K562 (cell line): ENCODE results near the gene KCNJ2. TPM values are rescaled to one million over a fixed set of nuclear protein-coding genes. Genes with fewer than 3 reads are reported as not detected.

ENCODE experiments used
- ATAC-seq: fragments of 200-7000 bp; cut with Tn5 transposase; 3 replicates; pipeline ENCODE4 v1.9.1; 2020; ENCODE audit warnings: moderate library complexity
- BruUV-seq: library from RNA; stranded (reverse); fragments of 400-500 nt; replicated peaks from 2 replicates; lab custom pipeline; 2021; lab: Mats Ljungman, UMichigan
- CTCF ChIA-PET: fragments of 300-600 bp; formaldehyde crosslinking; extraction: SDS; loops from one replicate; lab custom pipeline; 2021; ENCODE audit warnings: low intra/inter-chr PET ratio; lab: Yijun Ruan, JAX
- POLR2A ChIA-PET: fragments of 300-600, 350-650 bp; sonication (Branson Sonifier 250); formaldehyde crosslinking; extraction: SDS; loops from one replicate; lab custom pipeline; 2021; ENCODE audit warnings: antibody characterized with exemption, inconsistent platforms; lab: Yijun Ruan, JAX
- DNase-seq, 4 experiments: peaks; one replicate each; pipeline versions ENCODE4 v3.0.0 to v3.0.0-alpha.2; 2011 to 2018; ENCODE audit warnings: low spot score in 3 of 4, mixed read lengths in 3 of 4; ENCODE audit errors: extremely low read depth in 1 of 4
- FAIRE-seq: peaks from 2 replicates; lab custom pipeline; 2011; peaks lifted over from hg19 to GRCh38; lab: Jason Lieb, UNC
- H2AFZ ChIP-seq: 2 replicates; pipeline ENCODE4 v1.6.0; 2011; ENCODE audit warnings: low read depth, low read length, control low read depth, inconsistent platforms
- H3K27ac ChIP-seq: fragments of 200-600 bp; 3 replicates; pipeline ENCODE4 v1.8.0; 2011; ENCODE audit warnings: low read depth, mild to moderate bottlenecking, control low read depth, inconsistent platforms, low read length, moderate library complexity, mixed read lengths; ENCODE audit errors: extremely low read depth
- H3K27me3 ChIP-seq, 2 experiments: fragments of 300-600 bp in 1 of 2; 2 replicates in 1 of 2; 3 replicates in 1 of 2; pipeline versions ENCODE4 v1.6.0 to v1.8.0; 2011; ENCODE audit warnings: inconsistent platforms in 2 of 2, low read length in 2 of 2, mild to moderate bottlenecking in 1 of 2, mixed read lengths in 1 of 2, moderate library complexity in 1 of 2; ENCODE audit not compliant: control insufficient read depth in 2 of 2, insufficient read depth in 2 of 2
- H3K36me3 ChIP-seq: fragments of 300-600 bp; 3 replicates; pipeline ENCODE4 v1.8.0; 2011; ENCODE audit warnings: mild to moderate bottlenecking, low read length, inconsistent platforms; ENCODE audit not compliant: control insufficient read depth, insufficient read depth
- H3K4me1 ChIP-seq, 2 experiments: fragments of 200-600 bp in 1 of 2; replicated peaks in 1 of 2; 2 replicates in 1 of 2; 3 replicates in 1 of 2; pipeline versions ENCODE4 v1.5.1 to v1.8.0; 2011; ENCODE audit warnings: inconsistent platforms in 2 of 2, low read length in 2 of 2, mild to moderate bottlenecking in 1 of 2, mixed read lengths in 1 of 2, moderate library complexity in 1 of 2; ENCODE audit not compliant: control insufficient read depth in 2 of 2, insufficient read depth in 2 of 2
- H3K4me2 ChIP-seq: 2 replicates; pipeline ENCODE4 v1.6.1; 2011; ENCODE audit warnings: low read length, control low read depth, inconsistent platforms, mixed read lengths; ENCODE audit not compliant: insufficient read depth
- H3K4me3 ChIP-seq: fragments of 200-600 bp; sonication (generic), shearing (Covaris generic); 2 replicates; pipeline ENCODE4 v1.5.1; 2016; ENCODE audit warnings: control low read depth, inconsistent platforms
- H3K79me2 ChIP-seq: fragments of 200-600 bp; 3 replicates; pipeline ENCODE4 v1.8.0; 2011; ENCODE audit warnings: low read length, inconsistent platforms; ENCODE audit not compliant: control insufficient read depth, insufficient read depth
- H3K9ac ChIP-seq, 2 experiments: 2 replicates each; pipeline versions ENCODE4 v1.6.0 to v1.6.1; 2011; ENCODE audit warnings: low read depth in 2 of 2, low read length in 2 of 2, control low read depth in 1 of 2, inconsistent platforms in 1 of 2, mild to moderate bottlenecking in 1 of 2, mixed read lengths in 1 of 2; ENCODE audit not compliant: insufficient read depth in 1 of 2
- H3K9me1 ChIP-seq: one replicate; pipeline ENCODE4 v1.6.0; 2011; ENCODE audit warnings: inconsistent platforms, mild to moderate bottlenecking, low read length, moderate library complexity; ENCODE audit not compliant: control insufficient read depth, insufficient read depth
- H3K9me3 ChIP-seq: replicated peaks from 2 replicates; pipeline ENCODE4 v1.5.1; 2011; ENCODE audit warnings: low read depth, low read length, inconsistent platforms; ENCODE audit not compliant: control insufficient read depth, insufficient read depth
- H4K20me1 ChIP-seq: replicated peaks from 2 replicates; pipeline ENCODE4 v1.6.1; 2011; ENCODE audit warnings: low read length, inconsistent platforms, mixed read lengths; ENCODE audit not compliant: control insufficient read depth, insufficient read depth
- CBFA2T2 ChIP-seq: fragments of 450-650 bp; conservative IDR thresholded peaks from 2 replicates; pipeline ENCODE4 v1.6.1; 2017; ENCODE audit warnings: mild to moderate bottlenecking
- CBFA2T3 ChIP-seq: fragments of 450-650 bp; IDR thresholded peaks from 2 replicates; pipeline ENCODE4 v1.6.1; 2017
- ELF4 ChIP-seq: fragments of 450-650 bp; formaldehyde crosslinking; IDR thresholded peaks from 2 replicates; pipeline ENCODE4 v1.4.0; 2022; ENCODE audit warnings: missing genetic modification characterization
- GTF2B ChIP-seq: IDR thresholded peaks from 2 replicates; pipeline ENCODE4 v1.6.1; 2011; ENCODE audit not compliant: insufficient read length; ENCODE audit errors: extremely low read depth
- IRF1 ChIP-seq: sonication (generic); formaldehyde crosslinking; IDR thresholded peaks from 2 replicates; pipeline ENCODE4 v1.8.0; 2022; ENCODE audit warnings: missing genetic modification reagents, mild to moderate bottlenecking, borderline replicate concordance
- JUN ChIP-seq, 2 experiments: sonication (generic) in 1 of 2; formaldehyde crosslinking in 1 of 2; IDR thresholded peaks; 2 replicates each; pipeline versions ENCODE4 v1.6.1 to v1.8.0; 2012 to 2022; ENCODE audit warnings: borderline replicate concordance in 2 of 2, mild to moderate bottlenecking in 2 of 2, improper control_type of control experiment in 1 of 2, low read depth in 1 of 2, low read length in 1 of 2, missing genetic modification reagents in 1 of 2
- MEF2D ChIP-seq: conservative IDR thresholded peaks from 2 replicates; pipeline ENCODE4 v1.6.1; 2016; ENCODE audit warnings: low read depth, missing genetic modification characterization, missing compliant biosample characterization
- MITF ChIP-seq: IDR thresholded peaks from 2 replicates; pipeline ENCODE4 v1.6.1; 2014; ENCODE audit warnings: antibody characterized with exemption
- SMAD4 ChIP-seq: fragments of 250-450 bp; sonication (Bioruptor Pico); conservative IDR thresholded peaks from 2 replicates; pipeline ENCODE4 v1.8.0; 2021; ENCODE audit warnings: inconsistent platforms, mild to moderate bottlenecking, moderate library complexity
- SRSF1 ChIP-seq: fragments of 200-400 bp; formaldehyde crosslinking; IDR thresholded peaks from 2 replicates; pipeline ENCODE4 v1.6.1; 2017; ENCODE audit warnings: mild to moderate bottlenecking, low read depth, low read length, moderate library complexity
- VEZF1 ChIP-seq: fragments of 200-800 bp; sonication (Bioruptor generic); IDR thresholded peaks from 2 replicates; pipeline ENCODE4 v1.6.1; 2017; ENCODE audit warnings: missing genetic modification characterization, missing compliant biosample characterization
- ZBTB12 ChIP-seq: fragments of 250-450 bp; sonication (Bioruptor Pico); IDR thresholded peaks from 2 replicates; pipeline ENCODE4 v1.4.0; 2020
- ZNF316 ChIP-seq: fragments of 450-650 bp; IDR thresholded peaks from 2 replicates; pipeline ENCODE4 v1.6.1; 2016
- WGBS: fragments of 100-300 bp; shearing (Covaris generic); methylation state at CpG from one replicate; pipeline ENCODE4 v1.1.6; 2016; ENCODE audit warnings: low coverage, mixed read lengths; ENCODE audit not compliant: insufficient coverage; ENCODE audit errors: missing lambda C conversion rate; 5-methylcytosine and 5-hydroxymethylcytosine counted together
- in situ Hi-C: fragments of 300-500 bp; cut with MboI; formaldehyde crosslinking; loops from 4 replicates; pipeline ENCODE4 v1.15.0; 2018; ENCODE audit warnings: inconsistent platforms, mixed read lengths
- intact Hi-C: fragments of 100-400 bp; cut with micrococcal nuclease; formaldehyde crosslinking; loops from 2 replicates; pipeline ENCODE4 v1.14.2; 2022
- polyA plus RNA-seq, 8 experiments: library from polyadenylated mRNA; depleted of rRNA in 4 of 8; stranded (reverse) in 5 of 8; unstranded in 3 of 8; fragments of >200 nt; fragmentation: Nextera tagmentation in 2 of 8; fragmentation: Illumina TruSeq in 1 of 8; extraction: Ambion mirVana in 2 of 8; extraction: Trizol in 1 of 8; gene quantifications; 2 replicates each; pipeline versions ENCODE4 v1.2.1 to v1.2.3, GENCODE V29; 2011 to 2014; ENCODE audit warnings: inconsistent platforms in 1 of 8, missing spikeins in 1 of 8
- total RNA-seq, 7 experiments: library from RNA; depleted of rRNA in 6 of 7; stranded (reverse); fragments of >200 nt in 6 of 7; fragmentation: Illumina TruSeq in 2 of 7; extraction: Trizol in 2 of 7; gene quantifications; 2 replicates each; pipeline versions ENCODE4 v1.2.1 to v1.2.3, GENCODE V29; 2011 to 2021; ENCODE audit warnings: low replicate concordance in 1 of 7

The KCNJ2 gene
- total and polyA plus RNA-seq, 9 of the 15 experiments (the other 6 are each of a cell fraction or from before 2014, with no cell fraction given): not detected

- Histone ChIP-seq H3K27ac (peak overlapping the region; percentile 76), H2AFZ (peak overlapping the region; percentile 89), H4K20me1 (no peaks in the 10 kb centered on the region), H3K4me2 (peak overlapping the region; percentile 64), H3K9ac (peak overlapping the region; percentile 60 to 72; a peak in 3 of 4 replicates), H3K4me1 (no peaks in the 10 kb centered on the region; a peak in 2 of 5 replicates), H3K4me3 (no peak overlapping the region), H3K9me1 (no peaks in the 10 kb centered on the region), H3K79me2 (no peaks in the 10 kb centered on the region), H3K27me3 (no peaks in the 10 kb centered on the region), H3K9me3 (no peaks in the 10 kb centered on the region), H3K36me3 (no peaks in the 10 kb centered on the region)
- intact Hi-C loops: loop anchor here (10.0 kb wide), 1 partner anchor 239 kb away; no protein-coding TSS in a partner anchor
- WGBS: 5% methylated on average over 8 of the region's 8 CpGs
- peak; percentile 60 for ATAC-seq
- POLR2A ChIA-PET: interaction anchor here (1.0 kb wide), 1 partner anchor 12 kb away, joined by 3 read pairs; no protein-coding TSS in a partner anchor
- TF ChIP-seq IRF1 (CRISPR knock-in tag): no peak
- TF ChIP-seq ELF4: no peak
- no peak for TF ChIP-seq SMAD4 (CRISPR knock-in tag)
- TF ChIP-seq JUN (IDR thresholded peaks at IDR 0.05; ENCODE audit: borderline replicate concordance, low read depth, low read length): no peak
- TF ChIP-seq JUN (CRISPR knock-in tag; IDR thresholded peaks at IDR 0.05; ENCODE audit: borderline replicate concordance): no peak
- TF ChIP-seq MEF2D (tag): no peak
- TF ChIP-seq SRSF1: no peak
- peak; percentile 17; the same call in 1 of the 2 replicates for TF ChIP-seq CBFA2T2
- TF ChIP-seq ZBTB12: no peak
- peak; percentile 56 for TF ChIP-seq CBFA2T3
- no peak for TF ChIP-seq GTF2B
- 0 out of 2 replicates have a peak, but pooled peaks have one; percentile 21 for TF ChIP-seq VEZF1 (CRISPR knock-in tag)
- no peak for TF ChIP-seq ZNF316
- no peak for TF ChIP-seq MITF
- peak in 3 of 4 experiments; percentile 12 to 71 (median 37) for DNase-seq
- no TSS peak for BruUV-seq
- CTCF ChIA-PET: no interaction called here
- in situ Hi-C loops: no loop called here
- peak; percentile 67 for FAIRE-seq
Measured at GRCh38 chr17:70134042-70134441, 35.3 kb upstream of the KCNJ2 start.
